ENCODE results near the gene KDR.

The KDR gene

GRCh38 chr4:55078987-55079386 is 46.4 kb downstream of the KDR start:
- TF ChIP-seq CTCF (IDR thresholded peaks at IDR 0.05): no peak

- TF ChIP-seq CTCF (IDR thresholded peaks at IDR 0.05): no peak
These were observed 47.8 kb downstream of the KDR start for GRCh38 chr4:55077577-55077976.

GRCh38 chr4:55075823-55076716 is 49.3 kb downstream of the KDR start:
- TF ChIP-seq CTCF (IDR thresholded peaks at IDR 0.05): no peak

GRCh38 chr4:55075376-55075775 is 50.0 kb downstream of the KDR start:
- TF ChIP-seq CTCF (IDR thresholded peaks at IDR 0.05): no peak

GRCh38 chr4:55074386-55074785 is 51.0 kb downstream of the KDR start:
- no peak for TF ChIP-seq CTCF (IDR thresholded peaks at IDR 0.05)

- no peak for TF ChIP-seq CTCF (IDR thresholded peaks at IDR 0.05)
These were observed 53.4 kb downstream of the KDR start for GRCh38 chr4:55071951-55072350.

GRCh38 chr4:55069248-55069647 is 56.1 kb downstream of the KDR start:
- TF ChIP-seq CTCF (IDR thresholded peaks at IDR 0.05): no peak

Data from LNCAP (cell line).